MCF 10A (cell line): Measurements from ENCODE around the gene RAP1GAP2. TPM values are rescaled to one million over a fixed set of nuclear protein-coding genes. Genes with fewer than 3 reads are reported as not detected.
"Not testable (repeated sequence)": the region's sequence is repeated elsewhere in the genome, so short reads cannot be mapped to it uniquely, and the experiment has no call there.

Experiments
- BruUV-seq: library from RNA; stranded (reverse); fragments of 400-500 nt; replicated peaks from 2 replicates; lab custom pipeline; 2021; lab: Mats Ljungman, UMichigan
- CTCF ChIA-PET: fragments of 300-600 bp; sonication (Branson Sonifier 250); formaldehyde crosslinking; extraction: SDS; loops from one replicate; lab custom pipeline; 2021; ENCODE audit warnings: antibody characterized with exemption, inconsistent platforms; lab: Yijun Ruan, JAX
- POLR2A ChIA-PET: fragments of 300-600, 350-650 bp; sonication (Branson Sonifier 250); formaldehyde crosslinking; extraction: SDS; loops from one replicate; lab custom pipeline; 2020; ENCODE audit warnings: antibody characterized with exemption, inconsistent platforms; lab: Yijun Ruan, JAX
- DNase-seq: peaks from one replicate; pipeline ENCODE4 v3.0.0-alpha.2; 2018; ENCODE audit not compliant: unreplicated experiment
- H3K27ac Mint-ChIP-seq: one replicate; pipeline ENCODE4 v1.8.0; 2022; ENCODE audit warnings: mild to moderate bottlenecking, low read depth, mixed read lengths; ENCODE audit not compliant: unreplicated experiment
- H3K27me3 Mint-ChIP-seq: one replicate; pipeline ENCODE4 v1.8.0; 2022; ENCODE audit warnings: mixed read lengths; ENCODE audit not compliant: insufficient read depth, unreplicated experiment
- H3K36me3 Mint-ChIP-seq: one replicate; pipeline ENCODE4 v1.8.0; 2022; ENCODE audit warnings: mild to moderate bottlenecking, moderate library complexity, mixed read lengths; ENCODE audit not compliant: insufficient read depth, unreplicated experiment
- H3K4me1 Mint-ChIP-seq: one replicate; pipeline ENCODE4 v1.8.0; 2022; ENCODE audit warnings: mixed read lengths; ENCODE audit not compliant: insufficient read depth, unreplicated experiment
- H3K4me3 Mint-ChIP-seq: one replicate; pipeline ENCODE4 v1.8.0; 2022; ENCODE audit warnings: mild to moderate bottlenecking, moderate library complexity, mixed read lengths; ENCODE audit not compliant: unreplicated experiment
- H3K9me3 Mint-ChIP-seq: one replicate; pipeline ENCODE4 v1.8.0; 2022; ENCODE audit warnings: mixed read lengths; ENCODE audit not compliant: unreplicated experiment
- CTCF ChIP-seq: fragments of 200-600 bp; IDR thresholded peaks from one replicate; pipeline ENCODE4 v1.8.0; 2022; ENCODE audit warnings: antibody characterized with exemption, mild to moderate bottlenecking; ENCODE audit not compliant: unreplicated experiment
- intact Hi-C: fragments of 100-400 bp; cut with micrococcal nuclease; formaldehyde crosslinking; loops from 2 replicates; pipeline ENCODE4 v1.14.1; 2022
- total RNA-seq: library from RNA; stranded (reverse); gene quantifications from 2 replicates; pipeline ENCODE4 v1.2.3, GENCODE V29; 2022

The RAP1GAP2 gene
- total RNA-seq, 1 experiment from 2014 or later = 40.2 TPM

GRCh38 chr17:2989855-2990254 lies 193.6 kb downstream of the RAP1GAP2 start:
- ChIA-PET CTCF (interaction anchor here (0.6 kb wide), 1 partner anchor 406 kb away, joined by 3 read pairs; no protein-coding TSS in a partner anchor), POLR2A (no interaction called here)
- no peak for DNase-seq
- H3K4me1 Mint-ChIP-seq = no peaks in the 10 kb centered on the region
- no peak for TF ChIP-seq CTCF
- H3K4me3 Mint-ChIP-seq = no peak overlapping the region
- H3K9me3 Mint-ChIP-seq = no peaks in the 10 kb centered on the region
- BruUV-seq = no TSS peak
- H3K27me3 Mint-ChIP-seq = no peaks in the 10 kb centered on the region
- H3K36me3 Mint-ChIP-seq = peaks cover 40% of the 10 kb centered on the region
- intact Hi-C loops = no loop called here
- no peak overlapping the region for H3K27ac Mint-ChIP-seq

- no peak overlapping the region for H3K4me3 Mint-ChIP-seq
- POLR2A ChIA-PET = no interaction called here
- H3K4me1 Mint-ChIP-seq = no peaks in the 10 kb centered on the region
- peaks cover 35% of the 10 kb centered on the region for H3K36me3 Mint-ChIP-seq
- DNase-seq = no peak
- TF ChIP-seq CTCF = no peak
- H3K27ac Mint-ChIP-seq = no peak overlapping the region
- H3K9me3 Mint-ChIP-seq = no peaks in the 10 kb centered on the region
- intact Hi-C loops = no loop called here
- BruUV-seq = no TSS peak
- H3K27me3 Mint-ChIP-seq = no peaks in the 10 kb centered on the region
- CTCF ChIA-PET = interaction anchor here (0.6 to 1.3 kb wide), 3 partner anchors 22 to 406 kb away, joined by 3 to 4 read pairs (median 3); no protein-coding TSS in a partner anchor
Measured at GRCh38 chr17:2990396-2990795, 194.2 kb downstream of the RAP1GAP2 start.

- CTCF ChIA-PET = interaction anchor here (1.2 to 1.6 kb wide), 3 partner anchors 21 to 164 kb away, joined by 3 to 6 read pairs (median 4); no protein-coding TSS in a partner anchor
- peaks cover 31% of the 10 kb centered on the region for H3K36me3 Mint-ChIP-seq
- BruUV-seq, H3K27ac Mint-ChIP-seq, intact Hi-C loops, DNase-seq, H3K27me3 Mint-ChIP-seq, H3K4me3 Mint-ChIP-seq, H3K9me3 Mint-ChIP-seq, H3K4me1 Mint-ChIP-seq: not testable (repeated sequence)
- POLR2A ChIA-PET = interaction anchor here (0.8 kb wide), 1 partner anchor 36 kb away, joined by 3 read pairs; no protein-coding TSS in a partner anchor
Measured at GRCh38 chr17:2991396-2992180, 195.3 kb downstream of the RAP1GAP2 start.

- Mint-ChIP-seq H3K36me3 (peaks cover 55% of the 10 kb centered on the region), H3K4me3 (no peak overlapping the region), H3K27me3 (no peaks in the 10 kb centered on the region), H3K4me1 (peaks cover 10% of the 10 kb centered on the region), H3K27ac (no peak overlapping the region), H3K9me3 (no peaks in the 10 kb centered on the region)
- ChIA-PET POLR2A (interaction anchor here (1.1 kb wide), 1 partner anchor 19 kb away, joined by 6 read pairs; no protein-coding TSS in a partner anchor), CTCF (no interaction called here)
- intact Hi-C loops = no loop called here
- DNase-seq = no peak
- TF ChIP-seq CTCF = no peak
- no TSS peak for BruUV-seq
Measured at GRCh38 chr17:2994441-2994840, 198.2 kb downstream of the RAP1GAP2 start.
